ENCODE measurements around the gene MINDY4B. TPM values are rescaled to one million over a fixed set of nuclear protein-coding genes. Genes with fewer than 3 reads are reported as not detected.

Gene MINDY4B
- total and polyA plus RNA-seq, 2 of the 8 experiments (the other 6 are each of a cell fraction or from before 2014, with no cell fraction given): not detected

DNA sequence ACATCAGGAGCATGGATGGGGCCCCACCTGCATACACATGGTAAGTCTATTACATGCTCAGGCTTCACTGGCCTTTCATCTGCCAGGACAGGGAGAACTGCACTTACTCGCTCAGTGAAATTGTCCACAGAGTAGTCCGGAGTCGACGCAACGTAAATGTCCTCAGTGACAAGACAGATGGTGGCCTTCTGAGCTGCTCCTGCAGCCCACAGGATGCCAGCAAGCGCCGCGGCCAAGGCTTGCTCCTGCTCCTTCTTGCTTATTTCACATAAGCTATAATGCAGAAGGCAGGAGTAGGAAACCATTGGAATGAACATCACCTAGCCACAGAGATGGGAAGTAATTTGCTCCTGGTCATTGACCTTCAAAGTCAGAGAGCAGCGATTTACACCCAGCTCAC, 14.4 kb downstream of the MINDY4B start:
- Histone ChIP-seq H2BK15ac (ENCODE audit: low read length) (no peak overlapping the region), H3K27me3 (replicated peaks in 1 of 4; ENCODE audit: control insufficient read depth in 3 of 4, extremely low read depth in 1 of 4, insufficient read depth in 3 of 4, low read length in 3 of 4) (no peaks in the 10 kb centered on the region), H4K5ac (ENCODE audit: insufficient read length, low read depth, low read length) (no peak overlapping the region), H3K9ac (replicated peaks in 1 of 4; ENCODE audit: extremely low read depth in 1 of 4, low read depth in 3 of 4, low read length in 3 of 4) (no peak overlapping the region), H3K27ac (ENCODE audit: low read depth, low read length) (no peak overlapping the region), H4K20me1 (replicated peaks in 1 of 2; ENCODE audit: control insufficient read depth in 1 of 2, insufficient read depth in 2 of 2, low read length in 2 of 2) (no peaks in the 10 kb centered on the region), H2BK12ac (ENCODE audit: low read depth, low read length) (no peak overlapping the region), H3K18ac (ENCODE audit: extremely low read depth, low read length) (no peak overlapping the region), H4K91ac (replicated peaks; ENCODE audit: insufficient read length, low read length) (no peak overlapping the region), H2BK120ac (replicated peaks; ENCODE audit: low read depth, low read length) (no peak overlapping the region), H3K4me1 (replicated peaks in 1 of 4; ENCODE audit: control insufficient read depth in 3 of 4, insufficient read depth in 4 of 4, low read length in 3 of 4) (no peaks in the 10 kb centered on the region), H3K23ac (ENCODE audit: insufficient read length) (no peak overlapping the region), H3K56ac (replicated peaks; ENCODE audit: insufficient read length, low read depth, low read length) (no peak overlapping the region), H2AK5ac (ENCODE audit: low read depth, low read length) (no peak overlapping the region), H4K8ac (ENCODE audit: extremely low read depth, insufficient read depth, low read length) (no peak overlapping the region), H3K9me3 (ENCODE audit: insufficient read depth in 2 of 2, low read depth in 1 of 2, low read length in 1 of 2) (no peaks in the 10 kb centered on the region; a peak in 1 of 4 replicates), H3K4me3 (ENCODE audit: extremely low read depth in 1 of 4, insufficient read depth in 2 of 4, low read depth in 3 of 4, low read length in 4 of 4) (no peak overlapping the region), H3K23me2 (ENCODE audit: low read depth, low read length) (no peaks in the 10 kb centered on the region), H3K79me2 (ENCODE audit: control insufficient read depth in 1 of 2, insufficient read depth in 2 of 2, low read length in 2 of 2) (no peaks in the 10 kb centered on the region), H3K14ac (ENCODE audit: insufficient read length) (no peak overlapping the region), H3K4ac (replicated peaks; ENCODE audit: insufficient read length, low read depth, low read length) (no peak overlapping the region), H2BK20ac (ENCODE audit: low read length) (no peak overlapping the region), H2AFZ (ENCODE audit: low read length) (no peak overlapping the region), H2BK5ac (ENCODE audit: low read depth, low read length) (no peak overlapping the region), H3K4me2 (ENCODE audit: insufficient read depth in 1 of 2, low read depth in 2 of 2, low read length in 2 of 2) (no peak overlapping the region), H3K79me1 (ENCODE audit: low read depth, low read length) (no peaks in the 10 kb centered on the region), H3K36me3 (ENCODE audit: control insufficient read depth in 2 of 4, insufficient read depth in 4 of 4, low read length in 3 of 4) (no peaks in the 10 kb centered on the region)
- DNase-seq (ENCODE audit: low read depth in 1 of 2, low spot score in 2 of 2): no peak
- FAIRE-seq: no peak
- ChIA-PET POLR2A (ENCODE audit: partially characterized antibody) (interaction anchor here (0.7 kb wide), 1 partner anchor 40 kb away, joined by 3 read pairs; no protein-coding TSS in a partner anchor), CTCF (ENCODE audit: partially characterized antibody) (interaction anchor here (0.7 to 1.5 kb wide), 3 partner anchors 26 to 260 kb away, joined by 3 read pairs; no protein-coding TSS in a partner anchor)
- 87% methylated on average over 9 of the region's 9 CpGs; no CpG with 5 or more reads in 1 of the 2 experiments for WGBS, 2 experiments (ENCODE audit: extremely low coverage in 1 of 2, insufficient coverage in 1 of 2, insufficient read length in 1 of 2, insufficient replicate concordance in 2 of 2, low coverage in 1 of 2, low lambda C conversion rate in 2 of 2, missing lambda C conversion rate in 1 of 2)
- no peak for TF ChIP-seq TCF12 (IDR thresholded peaks at IDR 0.05; ENCODE audit: low read depth, low read length)
- TF ChIP-seq FOSL1 (IDR thresholded peaks at IDR 0.05; ENCODE audit: insufficient read depth, low read depth, low read length): no peak
- TF ChIP-seq SIRT6 (IDR thresholded peaks at IDR 0.05; ENCODE audit: low read length): no peak
- TF ChIP-seq SAP30 (IDR thresholded peaks at IDR 0.05; ENCODE audit: insufficient read depth, insufficient replicate concordance, low read length): no peak
- TF ChIP-seq KDM5A (IDR thresholded peaks at IDR 0.05; ENCODE audit: low read length): no peak
- TF ChIP-seq KDM4A (IDR thresholded peaks at IDR 0.05; ENCODE audit: low read depth, low read length, severe bottlenecking): no peak
- TF ChIP-seq KDM1A (IDR thresholded peaks at IDR 0.05; ENCODE audit: borderline replicate concordance, low read length): no peak
- TF ChIP-seq TAF1 (IDR thresholded peaks at IDR 0.05; ENCODE audit: low read depth, low read length): no peak
- no peak for TF ChIP-seq POLR2AphosphoS5 (IDR thresholded peaks at IDR 0.05; ENCODE audit: low read depth, low read length)
- no peak for TF ChIP-seq POU5F1 (IDR thresholded peaks at IDR 0.05; ENCODE audit: low read depth, low read length)
- TF ChIP-seq NRF1 (IDR thresholded peaks at IDR 0.05; ENCODE audit: low read depth, low read length): no peak
- no peak for TF ChIP-seq TEAD4 (IDR thresholded peaks at IDR 0.05; ENCODE audit: low read depth, low read length)
- no peak for TF ChIP-seq CTBP2 (IDR thresholded peaks at IDR 0.05; ENCODE audit: borderline replicate concordance, insufficient read depth, insufficient read length, low read length)
- TF ChIP-seq SP4 (IDR thresholded peaks at IDR 0.05; ENCODE audit: low read length): no peak
- TF ChIP-seq RNF2 (IDR thresholded peaks at IDR 0.05; ENCODE audit: borderline replicate concordance, low read depth, low read length, missing control alignments, poor library complexity, severe bottlenecking): no peak

Measured in H1 (cell line).